Endodermal cell (in vitro differentiated cells): ENCODE data around the gene PLCB1. TPM values are rescaled to one million over a fixed set of nuclear protein-coding genes. Genes with fewer than 3 reads are reported as not detected.

Experiments
- DNase-seq: peaks from one replicate; pipeline ENCODE4 v3.0.0-alpha.2; 2017
- H3K27ac ChIP-seq: 2 replicates; pipeline ENCODE4 v1.5.1; 2013; ENCODE audit warnings: mild to moderate bottlenecking, low read depth, low read length, moderate library complexity
- H3K27me3 ChIP-seq: 2 replicates; pipeline ENCODE4 v1.6.1; 2013; ENCODE audit warnings: mild to moderate bottlenecking, low read length, moderate library complexity; ENCODE audit not compliant: insufficient read depth, control insufficient read depth, poor library complexity, severe bottlenecking
- H3K36me3 ChIP-seq: 2 replicates; pipeline ENCODE4 v1.7.0; 2013; ENCODE audit warnings: mild to moderate bottlenecking, low read length, moderate library complexity; ENCODE audit not compliant: control insufficient read depth, insufficient read depth
- H3K4me1 ChIP-seq: one replicate; pipeline ENCODE4 v1.7.0; 2013; ENCODE audit warnings: low read length; ENCODE audit not compliant: control insufficient read depth, insufficient read depth
- H3K4me3 ChIP-seq: 2 replicates; pipeline ENCODE4 v1.5.1; 2013; ENCODE audit warnings: mild to moderate bottlenecking, low read length, moderate library complexity
- H3K9ac ChIP-seq: 2 replicates; pipeline ENCODE4 v1.6.1; 2013; ENCODE audit warnings: mild to moderate bottlenecking, low read length, moderate library complexity; ENCODE audit not compliant: poor library complexity, severe bottlenecking; ENCODE audit errors: extremely low read depth
- H3K9me3 ChIP-seq: 2 replicates; pipeline ENCODE4 v1.6.1; 2013; ENCODE audit warnings: mild to moderate bottlenecking, low read length, moderate library complexity; ENCODE audit not compliant: control insufficient read depth
- H3K27ac Mint-ChIP-seq: 2 replicates; pipeline ENCODE4 v1.8.0; 2020; ENCODE audit warnings: mixed read lengths
- H3K27me3 Mint-ChIP-seq: 2 replicates; pipeline ENCODE4 v1.8.0; 2021; ENCODE audit warnings: mild to moderate bottlenecking, mixed read lengths; ENCODE audit not compliant: insufficient read depth
- H3K36me3 Mint-ChIP-seq: 2 replicates; pipeline ENCODE4 v1.8.0; 2020; ENCODE audit warnings: low read depth, mixed read lengths
- H3K4me1 Mint-ChIP-seq: 2 replicates; pipeline ENCODE4 v1.8.0; 2020; ENCODE audit warnings: mixed read lengths
- H3K4me3 Mint-ChIP-seq: 2 replicates; pipeline ENCODE4 v1.8.0; 2020; ENCODE audit warnings: mild to moderate bottlenecking, moderate library complexity, mixed read lengths
- H3K9me3 Mint-ChIP-seq: 2 replicates; pipeline ENCODE4 v1.8.0; 2020; ENCODE audit warnings: mild to moderate bottlenecking, mixed read lengths
- WGBS, 2 experiments: methylation state at CpG; one replicate each; pipeline versions ENCODE4 v1.1.5 to v1.1.7; 2013; ENCODE audit warnings: missing lambda C conversion rate in 2 of 2, mixed read lengths in 1 of 2; ENCODE audit not compliant: insufficient coverage in 1 of 2, insufficient read length in 1 of 2; 5-methylcytosine and 5-hydroxymethylcytosine counted together
- total RNA-seq, 2 donors: library from RNA; stranded (reverse); fragmentation: NEBNext Ultra II Directional in 1 of 2; extraction: Animal tissue kit (Norgen Biotek cat#: 25700) in 1 of 2; gene quantifications; 2 replicates in 1 of 2; 3 replicates in 1 of 2; pipeline ENCODE4 v1.2.1, GENCODE V29; 2021
- TF ChIP-seq, protein P1 (sequence below): fragments of 200-600 bp; sonication (generic); conservative IDR thresholded peaks from 2 replicates; pipeline ENCODE4 v1.5.0; 2021; ENCODE audit warnings: antibody characterized with exemption, mild to moderate bottlenecking

PLCB1 gene
- total RNA-seq, 2 donors from 2014 or later: 15.3 to 16.5 TPM

DNA sequence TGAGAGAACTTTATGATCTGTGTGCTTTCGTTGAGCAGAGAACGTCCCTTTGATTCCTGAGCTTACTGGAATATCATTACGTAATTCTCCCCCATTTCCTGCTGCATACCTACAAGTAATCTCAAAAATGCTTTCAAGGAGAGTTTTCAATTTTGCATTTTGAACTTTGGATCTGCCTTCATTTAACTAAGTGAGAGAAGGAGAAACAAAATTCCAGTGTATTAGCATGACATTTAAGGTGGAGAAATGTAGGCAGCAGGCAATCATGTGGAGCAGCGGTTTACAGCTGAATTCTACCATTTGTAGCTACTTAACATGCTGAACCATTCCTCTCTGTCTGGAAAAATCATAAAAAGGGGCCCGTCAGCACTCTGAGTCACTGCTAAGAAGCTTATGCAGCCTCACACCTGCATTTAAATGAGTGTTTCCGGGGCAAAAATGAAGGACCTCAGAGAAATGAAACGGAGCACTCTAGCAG, 451.5 kb downstream of the PLCB1 start:
- no peak overlapping the region for H3K4me3 ChIP-seq
- TF ChIP-seq, protein P1, sequence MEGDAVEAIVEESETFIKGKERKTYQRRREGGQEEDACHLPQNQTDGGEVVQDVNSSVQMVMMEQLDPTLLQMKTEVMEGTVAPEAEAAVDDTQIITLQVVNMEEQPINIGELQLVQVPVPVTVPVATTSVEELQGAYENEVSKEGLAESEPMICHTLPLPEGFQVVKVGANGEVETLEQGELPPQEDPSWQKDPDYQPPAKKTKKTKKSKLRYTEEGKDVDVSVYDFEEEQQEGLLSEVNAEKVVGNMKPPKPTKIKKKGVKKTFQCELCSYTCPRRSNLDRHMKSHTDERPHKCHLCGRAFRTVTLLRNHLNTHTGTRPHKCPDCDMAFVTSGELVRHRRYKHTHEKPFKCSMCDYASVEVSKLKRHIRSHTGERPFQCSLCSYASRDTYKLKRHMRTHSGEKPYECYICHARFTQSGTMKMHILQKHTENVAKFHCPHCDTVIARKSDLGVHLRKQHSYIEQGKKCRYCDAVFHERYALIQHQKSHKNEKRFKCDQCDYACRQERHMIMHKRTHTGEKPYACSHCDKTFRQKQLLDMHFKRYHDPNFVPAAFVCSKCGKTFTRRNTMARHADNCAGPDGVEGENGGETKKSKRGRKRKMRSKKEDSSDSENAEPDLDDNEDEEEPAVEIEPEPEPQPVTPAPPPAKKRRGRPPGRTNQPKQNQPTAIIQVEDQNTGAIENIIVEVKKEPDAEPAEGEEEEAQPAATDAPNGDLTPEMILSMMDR: no peak
- H3K4me1 ChIP-seq: no peaks in the 10 kb centered on the region
- H3K36me3 Mint-ChIP-seq: no peaks in the 10 kb centered on the region
- no peaks in the 10 kb centered on the region for H3K27me3 Mint-ChIP-seq
- H3K4me3 Mint-ChIP-seq: no peak overlapping the region
- peak overlapping the region; percentile 96 for H3K27ac ChIP-seq
- H3K36me3 ChIP-seq: no peaks in the 10 kb centered on the region
- H3K9me3 ChIP-seq: no peaks in the 10 kb centered on the region
- no peaks in the 10 kb centered on the region for H3K9me3 Mint-ChIP-seq
- 64 to 90% methylated on average over 2 to 7 of the region's 7 CpGs for WGBS, 2 experiments
- no peak for DNase-seq
- H3K9ac ChIP-seq: no peak overlapping the region
- H3K27me3 ChIP-seq: no peaks in the 10 kb centered on the region
- H3K4me1 Mint-ChIP-seq: peaks cover 2% of the 10 kb centered on the region
- no peak overlapping the region for H3K27ac Mint-ChIP-seq

DNA sequence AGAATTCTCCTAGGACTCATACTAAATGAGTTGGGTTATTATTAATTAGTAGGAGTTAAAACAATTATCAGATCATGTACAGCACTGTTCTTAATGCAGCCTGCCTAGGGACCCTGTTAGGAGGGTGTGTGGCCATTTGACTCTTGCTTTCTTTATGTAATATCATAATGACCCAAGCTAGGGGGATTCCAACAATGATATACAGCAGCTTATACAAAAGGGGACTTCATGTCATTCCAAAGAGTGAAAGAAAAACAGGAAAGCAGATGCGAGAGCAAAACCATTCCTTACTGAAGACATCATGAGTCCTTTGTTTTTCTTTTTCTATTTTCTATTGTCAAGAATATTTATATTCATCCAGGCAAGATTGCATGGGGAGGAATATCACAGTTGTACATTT, 455.2 kb downstream of the PLCB1 start:
- Histone ChIP-seq H3K4me1 (no peaks in the 10 kb centered on the region), H3K4me3 (no peak overlapping the region), H3K27ac (no peak overlapping the region), H3K27me3 (no peaks in the 10 kb centered on the region), H3K9ac (no peak overlapping the region), H3K36me3 (no peaks in the 10 kb centered on the region), H3K9me3 (no peaks in the 10 kb centered on the region)
- no peaks in the 10 kb centered on the region for H3K36me3 Mint-ChIP-seq
- TF ChIP-seq, protein P1: no peak
- peaks cover 2% of the 10 kb centered on the region for H3K4me1 Mint-ChIP-seq
- H3K9me3 Mint-ChIP-seq: peaks cover 1% of the 10 kb centered on the region
- 83% methylated on average over 1 of the region's 1 CpG; no CpG with 5 or more reads in 1 of the 2 experiments for WGBS, 2 experiments
- DNase-seq: no peak
- no peak overlapping the region for H3K4me3 Mint-ChIP-seq
- H3K27ac Mint-ChIP-seq: no peak overlapping the region
- H3K27me3 Mint-ChIP-seq: no peaks in the 10 kb centered on the region

DNA sequence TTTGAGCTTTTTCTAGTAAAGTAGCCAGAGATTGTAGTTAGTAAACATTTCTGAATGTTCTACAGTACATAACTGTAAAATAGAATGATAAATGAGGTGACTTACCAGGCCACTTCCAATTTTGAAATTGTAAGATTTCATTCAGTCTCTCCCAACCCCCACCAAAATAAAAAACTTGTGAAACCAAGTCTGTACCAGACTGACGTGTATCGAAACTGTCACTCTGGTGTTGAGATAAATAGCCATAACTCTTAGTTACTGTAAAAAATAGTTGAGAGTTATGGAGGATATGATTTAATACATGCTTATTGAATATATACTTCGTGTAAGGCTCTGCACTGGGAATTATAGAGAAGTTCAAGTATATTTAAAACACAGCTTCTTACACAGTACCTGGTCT, 455.7 kb downstream of the PLCB1 start:
- Mint-ChIP-seq H3K4me3 (no peak overlapping the region), H3K27me3 (no peaks in the 10 kb centered on the region), H3K27ac (no peak overlapping the region), H3K9me3 (peaks cover 1% of the 10 kb centered on the region), H3K4me1 (peaks cover 2% of the 10 kb centered on the region), H3K36me3 (no peaks in the 10 kb centered on the region)
- Histone ChIP-seq H3K27me3 (no peaks in the 10 kb centered on the region), H3K36me3 (no peaks in the 10 kb centered on the region), H3K27ac (no peak overlapping the region), H3K4me1 (no peaks in the 10 kb centered on the region), H3K9ac (no peak overlapping the region), H3K4me3 (no peak overlapping the region), H3K9me3 (no peaks in the 10 kb centered on the region)
- WGBS, 2 experiments: 92 to 96% methylated on average over 2 to 3 of the region's 3 CpGs
- DNase-seq: no peak
- TF ChIP-seq, protein P1: no peak
